GM19463 (cell line): ENCODE measurements around the gene CACNG5.
"Not testable (repeated sequence)": the region's sequence is repeated elsewhere in the genome, so short reads cannot be mapped to it uniquely, and the experiment has no call there.

Experiments used
- ATAC-seq: cut with Tn5 transposase; IDR thresholded peaks from one replicate; pipeline ENCODE4 v1.9.1; 2021; ENCODE audit warnings: mild to moderate bottlenecking, moderate library complexity; ENCODE audit not compliant: unreplicated experiment

CACNG5 gene

DNA sequence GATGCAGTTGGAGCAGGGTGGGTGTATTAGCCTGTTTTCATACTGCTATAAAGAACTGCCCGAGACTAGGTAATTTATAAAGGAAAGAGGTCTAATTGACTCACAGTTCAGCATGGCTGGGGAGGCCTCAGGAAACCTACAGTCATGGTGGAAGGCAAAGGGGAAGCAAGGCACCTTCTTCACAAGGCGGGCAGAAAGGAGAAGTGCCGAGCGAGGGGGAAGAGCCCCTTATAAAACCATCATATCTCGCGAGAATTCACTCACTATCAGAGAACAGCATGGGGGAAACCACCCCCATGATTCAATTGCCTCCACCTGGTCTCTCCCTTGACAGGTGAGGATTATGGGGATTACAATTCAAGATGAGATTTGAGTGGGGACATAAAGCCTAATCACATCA lies 68.4 kb downstream of the CACNG5 start:
- ATAC-seq = not testable (repeated sequence)

DNA sequence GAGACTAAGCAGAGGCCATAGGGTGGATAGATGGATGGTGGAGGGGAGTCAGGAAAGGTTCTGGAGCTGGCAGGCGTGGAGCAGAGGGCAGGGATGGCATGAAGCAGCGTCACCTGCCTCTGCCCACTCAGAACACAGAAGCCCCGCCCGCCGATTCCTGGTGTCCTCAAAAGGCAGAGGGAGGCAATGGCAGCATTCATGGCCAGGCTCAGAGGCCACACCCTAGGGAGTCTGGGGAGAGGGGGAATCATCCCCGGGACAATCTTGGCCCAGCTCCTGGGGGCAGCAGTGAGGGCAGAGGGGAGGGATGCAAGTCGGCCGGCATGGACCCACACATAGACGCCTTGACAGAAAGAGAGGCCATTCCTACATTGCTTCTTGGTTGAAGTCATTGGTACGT lies 68.9 kb downstream of the CACNG5 start:
- ATAC-seq = no peak

GRCh38 chr17:66904760-66905624 lies 70.1 kb downstream of the CACNG5 start:
- ATAC-seq = no peak

- no peak for ATAC-seq
Measured at GRCh38 chr17:66906321-66907278, 71.7 kb downstream of the CACNG5 start.

GRCh38 chr17:66909804-66910373 lies 75.0 kb downstream of the CACNG5 start:
- ATAC-seq = no peak

- ATAC-seq = no peak
Measured at GRCh38 chr17:66910651-66911285, 75.9 kb downstream of the CACNG5 start.

DNA sequence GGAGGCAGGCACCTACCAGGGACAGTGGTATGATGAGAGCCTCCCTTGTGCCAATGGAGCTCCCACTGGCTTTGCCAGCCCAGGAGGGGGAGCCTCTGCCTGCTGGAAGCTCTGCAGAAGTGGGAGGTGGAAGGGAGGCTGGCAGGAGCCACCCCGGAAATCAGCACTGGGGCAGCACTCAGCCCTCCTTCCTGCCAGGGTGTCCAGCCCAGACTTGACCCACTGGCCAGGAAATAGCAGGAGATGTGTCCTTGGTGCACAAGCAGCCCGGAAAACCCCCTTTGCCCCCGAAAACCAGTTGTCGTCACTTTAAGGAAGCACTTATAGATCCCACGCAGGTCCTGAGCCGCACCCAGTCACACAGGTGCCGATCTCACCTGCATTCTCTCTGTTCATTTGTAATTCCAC lies 80.3 kb downstream of the CACNG5 start:
- ATAC-seq = no peak

GRCh38 chr17:66915792-66916191 lies 80.9 kb downstream of the CACNG5 start:
- ATAC-seq = no peak

DNA sequence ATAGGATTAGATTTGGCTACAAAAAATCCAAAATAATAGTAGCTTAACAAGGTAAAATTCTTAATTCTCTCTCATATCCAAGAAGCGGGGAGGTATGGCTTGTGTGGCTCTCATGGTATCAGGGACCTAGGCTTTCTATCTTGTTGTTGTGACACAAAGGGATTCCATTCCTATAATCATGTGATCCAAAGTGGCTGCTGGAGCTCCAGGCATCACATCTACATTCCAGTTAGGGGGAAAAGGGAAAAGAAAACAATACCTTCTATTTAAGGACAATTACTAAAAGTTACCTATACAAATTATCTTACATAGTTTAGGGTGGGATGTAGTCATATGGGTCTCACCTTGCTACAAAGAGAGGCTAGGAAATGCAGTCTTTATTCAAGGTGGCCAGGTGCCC lies 82.0 kb downstream of the CACNG5 start:
- no peak for ATAC-seq

DNA sequence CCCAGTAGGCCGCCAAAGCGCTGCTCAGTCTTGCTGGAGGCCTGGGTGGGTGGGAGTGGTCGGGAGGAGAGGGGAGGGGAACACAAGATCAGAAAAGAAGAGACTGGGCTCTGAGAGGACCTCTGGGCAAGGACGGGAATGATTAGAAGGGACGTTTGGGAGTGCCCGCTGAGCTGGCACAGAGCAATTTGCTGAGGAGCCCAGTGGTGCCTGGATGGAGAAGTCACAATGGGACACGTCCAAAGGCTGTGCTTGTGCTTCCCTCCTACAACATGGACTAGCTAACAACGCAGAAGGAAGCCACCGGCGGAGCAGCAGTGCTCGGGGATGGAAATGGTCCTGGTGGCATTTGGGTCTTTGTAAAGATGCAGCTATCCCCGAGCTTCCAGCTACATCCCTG lies 84.0 kb downstream of the CACNG5 start:
- no peak for ATAC-seq

DNA sequence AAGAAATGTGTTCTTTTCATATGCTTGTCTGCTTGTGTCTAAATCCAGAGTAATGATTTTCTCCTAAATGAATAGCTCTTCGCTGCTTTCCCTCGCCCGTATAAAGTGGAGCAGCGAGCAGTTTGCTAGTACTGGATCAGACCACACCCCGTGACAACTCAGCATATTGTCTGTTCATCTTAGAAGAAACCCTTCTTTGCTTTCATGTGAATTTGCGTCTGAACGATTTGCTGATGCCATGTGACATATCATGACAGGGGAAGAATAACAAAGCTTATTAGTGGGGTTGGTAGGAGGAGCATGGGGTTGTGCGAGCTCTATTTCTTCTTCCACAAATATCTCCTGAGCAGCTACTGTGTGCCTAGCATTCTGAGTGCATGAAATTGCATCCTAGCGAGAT lies 85.5 kb downstream of the CACNG5 start:
- no peak for ATAC-seq

- no peak for ATAC-seq
Measured at GRCh38 chr17:66920950-66921349, 86.0 kb downstream of the CACNG5 start.

- no peak for ATAC-seq
Measured at GRCh38 chr17:66923886-66924285, 89.0 kb downstream of the CACNG5 start.

DNA sequence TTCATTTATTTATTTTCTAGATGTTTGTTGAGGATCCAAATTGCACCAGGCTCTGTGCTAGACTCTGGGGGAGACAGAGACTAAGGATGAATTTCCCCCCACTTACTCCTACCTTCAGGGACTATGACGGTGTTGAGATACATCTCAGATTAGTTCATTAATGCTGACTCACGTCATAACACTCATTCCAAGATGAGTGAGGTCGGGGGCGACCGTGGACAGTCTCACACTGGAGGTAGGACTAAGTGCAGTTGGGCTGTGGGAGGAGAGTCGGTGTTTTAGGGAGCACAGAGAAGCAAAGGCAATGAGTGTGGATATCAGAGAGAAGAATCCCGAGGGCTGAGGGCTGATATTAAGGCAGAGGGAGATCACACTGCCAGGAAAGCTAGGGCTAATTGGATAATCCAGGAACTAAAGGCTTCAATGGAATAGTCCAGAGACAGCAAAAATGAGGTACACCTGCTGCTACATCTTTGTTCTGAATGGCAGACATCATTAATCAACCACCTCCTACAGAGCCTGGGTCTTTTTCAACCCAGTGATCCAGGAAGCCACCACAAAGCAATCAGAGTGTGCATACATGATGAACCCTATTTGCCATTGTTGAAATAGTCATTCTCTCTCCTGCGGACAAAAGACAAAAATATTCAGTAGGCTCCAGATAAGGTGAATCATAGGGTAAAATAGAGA lies 91.0 kb downstream of the CACNG5 start:
- ATAC-seq = no peak

DNA sequence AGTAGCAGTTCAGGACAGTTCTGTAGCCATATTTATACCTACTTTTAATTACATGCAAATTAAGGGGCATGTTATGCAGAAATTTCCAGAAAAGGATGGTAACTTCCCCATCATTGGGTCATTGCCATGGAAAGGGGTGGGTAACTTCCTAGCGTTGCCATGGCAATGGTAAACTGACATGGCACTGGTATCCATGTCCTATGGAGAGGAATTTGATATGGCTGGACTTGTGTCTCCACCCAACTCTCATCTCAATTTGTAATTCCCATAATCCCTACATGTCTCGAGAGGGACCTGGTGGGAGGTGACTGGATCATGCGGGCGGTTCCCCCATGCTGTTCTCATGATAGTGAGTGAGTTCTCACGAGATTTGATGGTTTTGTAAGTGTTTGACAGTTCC lies 94.0 kb downstream of the CACNG5 start:
- ATAC-seq = no peak

GRCh38 chr17:66929591-66929990 lies 94.7 kb downstream of the CACNG5 start:
- no peak for ATAC-seq

- no peak for ATAC-seq
Measured at GRCh38 chr17:66930933-66931332, 96.0 kb downstream of the CACNG5 start.

- ATAC-seq = no peak
Measured at GRCh38 chr17:66932311-66932710, 97.4 kb downstream of the CACNG5 start.

DNA sequence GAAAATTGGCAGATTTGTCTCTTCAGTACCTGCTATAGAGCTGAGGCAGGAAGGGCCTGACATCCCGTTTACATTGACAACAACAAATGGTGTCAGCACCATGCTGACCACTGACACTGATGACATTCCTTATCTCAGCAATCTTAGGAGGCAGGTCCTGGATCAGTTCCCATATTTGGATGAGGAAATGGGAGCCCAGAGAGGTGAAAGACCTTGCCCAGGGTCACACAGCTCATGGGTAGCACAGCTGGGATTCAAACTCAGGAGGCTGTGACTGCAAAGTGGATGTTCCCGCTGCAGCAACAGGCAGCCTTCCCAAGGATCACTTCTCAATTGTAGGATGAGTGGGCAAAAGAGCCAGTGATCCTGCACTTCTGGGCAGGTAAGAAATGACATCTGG lies 99.1 kb downstream of the CACNG5 start:
- ATAC-seq = no peak
